Tibial nerve (tissue), 4 donors: Measurements from ENCODE around the gene LTBP1. TPM values are rescaled to one million over a fixed set of nuclear protein-coding genes. Genes with fewer than 3 reads are reported as not detected.
A peak's percentile ranks its signal among the peaks of the same experiment; 100 is the strongest.

ENCODE experiments used
- DNase-seq, 2 donors: peaks; one replicate each; pipeline ENCODE4 v3.0.0-alpha.2; 2019; ENCODE audit warnings: low spot score in 2 of 2
- H3K27ac ChIP-seq, 4 donors: fragments of 200-600 bp; sonication (generic) in 3 of 4; one replicate each; pipeline ENCODE4 v1.5.1; 2017 to 2019; ENCODE audit warnings: mild to moderate bottlenecking in 1 of 4
- H3K27me3 ChIP-seq, 2 donors: fragments of 200-600 bp; sonication (generic) in 1 of 2; one replicate each; pipeline versions ENCODE4 v1.5.1 to v1.6.0; 2017 to 2019
- H3K36me3 ChIP-seq, 3 donors: fragments of 200-600 bp; sonication (generic); one replicate each; pipeline ENCODE4 v1.5.1; 2018 to 2019
- H3K4me1 ChIP-seq, 4 donors: fragments of 200-600 bp; sonication (generic) in 3 of 4; one replicate each; pipeline ENCODE4 v1.5.1; 2017 to 2019
- H3K4me3 ChIP-seq, 4 donors: fragments of 200-600 bp; sonication (generic) in 3 of 4; one replicate each; pipeline ENCODE4 v1.5.1; 2017 to 2019; ENCODE audit warnings: mild to moderate bottlenecking in 1 of 4, moderate library complexity in 1 of 4
- H3K9me3 ChIP-seq, 4 donors: fragments of 200-600 bp; sonication (generic) in 3 of 4; one replicate each; pipeline ENCODE4 v1.5.1; 2017 to 2019
- EP300 ChIP-seq, 2 donors: sonication (generic); formaldehyde crosslinking; IDR thresholded peaks; one replicate each; pipeline ENCODE4 v1.6.1; 2017; ENCODE audit warnings: antibody characterized with exemption in 2 of 2, mild to moderate bottlenecking in 1 of 2
- POLR2A ChIP-seq, 2 donors: fragments of 450-650 bp; IDR thresholded peaks; one replicate each; pipeline ENCODE4 v1.6.1; 2017; ENCODE audit warnings: antibody characterized with exemption in 2 of 2, mild to moderate bottlenecking in 2 of 2, moderate library complexity in 2 of 2
- WGBS, 2 donors: methylation state at CpG; one replicate each; pipeline ENCODE4 v1.1.5; 2018; 5-methylcytosine and 5-hydroxymethylcytosine counted together
- total RNA-seq, 4 donors: library from RNA; depleted of rRNA; stranded (reverse); fragments of >200 nt; gene quantifications; one replicate each; pipeline ENCODE4 v1.1.0, GENCODE V29; 2016
- TF ChIP-seq, protein P1 (sequence below), 5 experiments: fragments of 200-600 bp in 3 of 5; fragments of 450-650 bp in 2 of 5; sonication (generic) in 3 of 5; IDR thresholded peaks; one replicate each; pipeline ENCODE4 v1.5.1; 2016 to 2019; ENCODE audit warnings: antibody characterized with exemption in 5 of 5, mild to moderate bottlenecking in 3 of 5, moderate library complexity in 2 of 5

Gene LTBP1
- total RNA-seq, 4 donors from 2014 or later = 29.4 to 89.8 (median 50.6) TPM

DNA sequence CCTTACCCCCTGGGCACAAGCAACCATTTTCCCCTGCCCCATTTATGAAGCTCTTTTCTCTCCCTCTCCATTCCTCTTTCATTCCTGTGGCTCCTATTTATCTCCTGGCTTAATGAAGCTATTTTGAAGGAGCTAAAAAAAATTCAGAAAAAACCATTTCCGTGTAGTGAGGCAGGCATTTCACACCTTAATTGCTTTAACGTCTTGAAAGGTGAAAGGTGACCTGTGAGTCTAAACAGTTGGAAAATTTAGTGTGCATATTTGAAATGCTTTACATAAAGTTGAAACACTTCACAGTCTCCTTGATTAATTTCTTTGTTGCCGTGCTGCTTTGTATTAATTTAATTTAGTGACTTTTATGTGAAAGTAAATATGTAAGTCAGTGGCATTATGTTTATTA is 83.6 kb downstream of the LTBP1 start:
- no peaks in the 10 kb centered on the region for H3K36me3 ChIP-seq
- no peak for DNase-seq
- H3K27me3 ChIP-seq = no peaks in the 10 kb centered on the region
- TF ChIP-seq, protein P1, sequence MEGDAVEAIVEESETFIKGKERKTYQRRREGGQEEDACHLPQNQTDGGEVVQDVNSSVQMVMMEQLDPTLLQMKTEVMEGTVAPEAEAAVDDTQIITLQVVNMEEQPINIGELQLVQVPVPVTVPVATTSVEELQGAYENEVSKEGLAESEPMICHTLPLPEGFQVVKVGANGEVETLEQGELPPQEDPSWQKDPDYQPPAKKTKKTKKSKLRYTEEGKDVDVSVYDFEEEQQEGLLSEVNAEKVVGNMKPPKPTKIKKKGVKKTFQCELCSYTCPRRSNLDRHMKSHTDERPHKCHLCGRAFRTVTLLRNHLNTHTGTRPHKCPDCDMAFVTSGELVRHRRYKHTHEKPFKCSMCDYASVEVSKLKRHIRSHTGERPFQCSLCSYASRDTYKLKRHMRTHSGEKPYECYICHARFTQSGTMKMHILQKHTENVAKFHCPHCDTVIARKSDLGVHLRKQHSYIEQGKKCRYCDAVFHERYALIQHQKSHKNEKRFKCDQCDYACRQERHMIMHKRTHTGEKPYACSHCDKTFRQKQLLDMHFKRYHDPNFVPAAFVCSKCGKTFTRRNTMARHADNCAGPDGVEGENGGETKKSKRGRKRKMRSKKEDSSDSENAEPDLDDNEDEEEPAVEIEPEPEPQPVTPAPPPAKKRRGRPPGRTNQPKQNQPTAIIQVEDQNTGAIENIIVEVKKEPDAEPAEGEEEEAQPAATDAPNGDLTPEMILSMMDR (IDR thresholded peaks at IDR 0.05) = no peak
- TF ChIP-seq POLR2A (IDR thresholded peaks at IDR 0.05) (no peak), EP300 (IDR thresholded peaks at IDR 0.05) (no peak)
- H3K9me3 ChIP-seq = no peaks in the 10 kb centered on the region
- no peak overlapping the region for H3K4me3 ChIP-seq
- no peak overlapping the region for H3K27ac ChIP-seq
- peaks cover 0 to 30% (median 0%) of the 10 kb centered on the region in 4 donors for H3K4me1 ChIP-seq
- 73 to 75% methylated on average over 3 of the region's 3 CpGs for WGBS, 2 donors

DNA sequence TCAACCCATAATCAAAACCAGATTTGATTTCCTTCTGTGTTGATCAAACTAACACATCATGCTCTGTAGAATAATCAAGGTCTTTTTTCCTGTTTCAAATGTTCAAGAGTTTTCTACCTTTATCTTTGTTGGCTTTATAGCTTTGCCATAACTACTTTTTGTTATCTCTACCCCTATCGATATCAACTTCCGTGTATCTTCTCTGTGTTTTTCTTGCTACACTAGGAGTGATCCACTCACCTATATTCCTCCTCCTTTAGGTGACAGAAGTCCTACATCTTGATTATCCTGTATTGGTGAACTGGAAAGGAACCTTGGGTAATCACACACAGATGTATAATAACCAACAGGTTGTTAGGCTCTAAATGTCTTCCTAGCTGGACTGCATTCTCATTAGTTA is 85.5 kb downstream of the LTBP1 start:
- Histone ChIP-seq H3K4me1 (peaks cover 0 to 31% (median 0%) of the 10 kb centered on the region in 4 donors), H3K9me3 (no peaks in the 10 kb centered on the region), H3K27me3 (no peaks in the 10 kb centered on the region), H3K4me3 (no peak overlapping the region), H3K27ac (no peak overlapping the region), H3K36me3 (no peaks in the 10 kb centered on the region)
- no peak for TF ChIP-seq POLR2A (IDR thresholded peaks at IDR 0.05)
- TF ChIP-seq, protein P1 (IDR thresholded peaks at IDR 0.05) = no peak
- no peak for TF ChIP-seq EP300 (IDR thresholded peaks at IDR 0.05)
- no peak for DNase-seq
- WGBS, 2 donors = 96 to 99% methylated on average over 2 of the region's 2 CpGs

DNA sequence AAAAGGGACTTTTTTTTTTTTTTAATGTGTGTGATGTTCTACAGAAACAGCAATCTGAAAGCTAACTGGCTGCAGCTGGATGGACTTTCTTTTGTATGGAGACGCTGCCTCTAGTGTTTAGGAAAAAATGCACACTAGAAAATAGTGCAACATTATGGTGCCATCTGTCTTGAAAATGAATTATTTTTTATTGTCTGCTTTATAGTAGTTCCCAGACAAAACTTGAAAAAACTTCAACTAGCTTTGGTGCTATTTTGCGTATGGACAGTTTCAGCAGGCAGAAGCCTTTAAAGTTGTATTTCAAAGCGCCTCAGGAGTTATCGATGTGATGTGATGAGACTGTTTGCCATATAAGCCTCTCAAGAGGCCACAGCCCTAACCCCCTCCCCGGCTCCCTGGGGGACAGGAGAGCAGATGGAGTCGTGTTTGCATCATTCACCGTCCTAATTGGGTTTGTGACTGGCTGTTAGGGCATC is 86.9 kb downstream of the LTBP1 start:
- Histone ChIP-seq H3K4me3 (peak overlapping the region in 1 of 4 donors; percentile 2), H3K4me1 (peaks cover 0 to 31% (median 0%) of the 10 kb centered on the region in 4 donors), H3K36me3 (no peaks in the 10 kb centered on the region), H3K9me3 (no peaks in the 10 kb centered on the region), H3K27ac (peak overlapping the region in 1 of 4 donors; percentile 56), H3K27me3 (no peaks in the 10 kb centered on the region)
- whole genome bisulfite sequencing, 2 donors = 41 to 42% methylated on average over 7 of the region's 7 CpGs
- TF ChIP-seq EP300 (IDR thresholded peaks at IDR 0.05) (no peak), POLR2A (IDR thresholded peaks at IDR 0.05) (no peak)
- TF ChIP-seq, protein P1 (IDR thresholded peaks at IDR 0.05) = peak; percentile 36 to 69 (median 59)
- DNase-seq = no peak

DNA sequence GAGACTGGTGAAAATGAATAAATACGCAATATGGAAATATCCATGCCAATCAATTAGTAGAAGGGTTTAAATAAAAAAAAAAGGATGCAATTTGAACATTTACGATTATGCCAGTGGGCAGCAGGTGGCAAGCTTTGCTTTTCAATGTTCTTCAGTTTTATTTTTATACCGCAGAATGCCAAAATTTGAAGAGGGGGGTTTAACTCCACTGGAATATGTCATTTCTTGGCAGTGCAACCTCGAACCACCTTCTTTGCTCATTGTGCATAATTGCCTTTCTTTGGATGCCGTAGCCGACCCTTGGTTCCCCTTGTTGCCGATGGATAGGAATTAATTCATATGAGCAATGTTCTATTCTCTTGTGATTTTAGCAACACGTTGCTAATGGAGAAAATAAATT is 88.0 kb downstream of the LTBP1 start:
- WGBS, 2 donors = 22 to 29% methylated on average over 8 of the region's 8 CpGs
- no peaks in the 10 kb centered on the region for H3K9me3 ChIP-seq
- peak in 1 of 2 donors; percentile 18 for DNase-seq
- peaks cover 0 to 22% (median 0%) of the 10 kb centered on the region in 4 donors for H3K4me1 ChIP-seq
- TF ChIP-seq, protein P1 (IDR thresholded peaks at IDR 0.05) = peak; percentile 29 to 67 (median 53)
- peak in 1 of 2 donors; percentile 37 for TF ChIP-seq EP300 (IDR thresholded peaks at IDR 0.05)
- TF ChIP-seq POLR2A (IDR thresholded peaks at IDR 0.05) = no peak
- no peaks in the 10 kb centered on the region for H3K27me3 ChIP-seq
- peak overlapping the region in 1 of 4 donors; percentile 37 for H3K4me3 ChIP-seq
- H3K27ac ChIP-seq = no peak overlapping the region
- H3K36me3 ChIP-seq = no peaks in the 10 kb centered on the region

DNA sequence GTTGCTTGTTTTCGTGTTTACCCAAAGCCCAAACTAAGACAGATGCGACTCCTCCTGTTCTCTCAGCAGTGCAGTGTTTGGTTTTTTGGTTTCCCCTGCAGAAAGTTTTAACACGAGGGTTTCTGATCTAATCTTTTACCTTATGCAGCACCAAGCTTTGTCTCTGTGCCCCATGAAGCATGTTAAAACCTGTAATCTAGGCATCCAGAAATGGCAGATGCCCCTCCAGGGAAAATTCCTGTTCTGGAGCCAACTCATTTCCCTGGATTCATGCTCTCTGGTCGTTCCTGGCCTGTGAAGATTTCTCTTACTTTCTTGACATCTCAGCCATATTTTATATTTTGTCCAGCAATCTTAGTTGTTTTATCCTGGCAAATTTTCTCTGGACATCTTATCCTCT is 91.5 kb downstream of the LTBP1 start:
- WGBS, 2 donors = 73 to 83% methylated on average over 4 of the region's 4 CpGs
- no peak for DNase-seq
- H3K27ac ChIP-seq = no peak overlapping the region
- TF ChIP-seq EP300 (IDR thresholded peaks at IDR 0.05) (no peak), POLR2A (IDR thresholded peaks at IDR 0.05) (no peak)
- TF ChIP-seq, protein P1 (IDR thresholded peaks at IDR 0.05) = no peak
- peaks cover 0 to 20% (median 0%) of the 10 kb centered on the region in 4 donors for H3K4me1 ChIP-seq
- H3K9me3 ChIP-seq = no peaks in the 10 kb centered on the region
- no peak overlapping the region for H3K4me3 ChIP-seq
- H3K27me3 ChIP-seq = no peaks in the 10 kb centered on the region
- no peaks in the 10 kb centered on the region for H3K36me3 ChIP-seq
